ENCODE data around the gene NEK5. TPM values are rescaled to one million over a fixed set of nuclear protein-coding genes. Genes with fewer than 3 reads are reported as not detected.

The NEK5 gene
- total RNA-seq, 2 donors from 2014 or later, result 1.4 to 1.8 TPM

- TF ChIP-seq CTCF (conservative IDR thresholded peaks at IDR 0.05), result no peak
- peaks cover 3% of the 10 kb centered on the region for H3K4me1 Mint-ChIP-seq
- Histone ChIP-seq H3K27ac (ENCODE audit: low read depth, low read length) (no peak overlapping the region), H3K27me3 (ENCODE audit: control insufficient read depth, insufficient read depth, low read length, poor library complexity, severe bottlenecking) (no peaks in the 10 kb centered on the region), H3K9ac (ENCODE audit: extremely low read depth, low read length, poor library complexity, severe bottlenecking) (no peak overlapping the region), H3K4me3 (ENCODE audit: low read length) (no peak overlapping the region), H3K9me3 (ENCODE audit: control insufficient read depth, low read length) (no peaks in the 10 kb centered on the region), H3K36me3 (ENCODE audit: control insufficient read depth, insufficient read depth, low read length) (peaks cover 2% of the 10 kb centered on the region), H3K4me1 (ENCODE audit: control insufficient read depth, insufficient read depth, low read length) (no peaks in the 10 kb centered on the region)
- H3K36me3 Mint-ChIP-seq (ENCODE audit: low read depth), result peaks cover 2% of the 10 kb centered on the region
- H3K9me3 Mint-ChIP-seq, result no peaks in the 10 kb centered on the region
- no peak overlapping the region for H3K27ac Mint-ChIP-seq
- no peak overlapping the region for H3K4me3 Mint-ChIP-seq
- H3K27me3 Mint-ChIP-seq (ENCODE audit: insufficient read depth), result peaks cover 13% of the 10 kb centered on the region
- no peak for DNase-seq
- 94 to 97% methylated on average over 1 to 3 of the region's 3 CpGs for WGBS, 2 experiments (ENCODE audit: insufficient coverage in 1 of 2, insufficient read length in 1 of 2)
These were observed 3.3 kb downstream of the NEK5 start for GRCh38 chr13:52125547-52125946.

GRCh38 chr13:52118595-52118994 lies 10.3 kb downstream of the NEK5 start:
- H3K9me3 Mint-ChIP-seq, result no peaks in the 10 kb centered on the region
- TF ChIP-seq CTCF (conservative IDR thresholded peaks at IDR 0.05), result no peak
- peaks cover 21% of the 10 kb centered on the region for H3K4me1 Mint-ChIP-seq
- 88% methylated on average over 3 of the region's 3 CpGs; no CpG with 5 or more reads in 1 of the 2 experiments for WGBS, 2 experiments (ENCODE audit: insufficient coverage in 1 of 2, insufficient read length in 1 of 2)
- Histone ChIP-seq H3K27me3 (ENCODE audit: control insufficient read depth, insufficient read depth, low read length, poor library complexity, severe bottlenecking) (no peaks in the 10 kb centered on the region), H3K4me3 (ENCODE audit: low read length) (no peak overlapping the region), H3K9me3 (ENCODE audit: control insufficient read depth, low read length) (no peaks in the 10 kb centered on the region), H3K9ac (ENCODE audit: extremely low read depth, low read length, poor library complexity, severe bottlenecking) (no peak overlapping the region), H3K36me3 (ENCODE audit: control insufficient read depth, insufficient read depth, low read length) (no peaks in the 10 kb centered on the region), H3K27ac (ENCODE audit: low read depth, low read length) (no peak overlapping the region), H3K4me1 (ENCODE audit: control insufficient read depth, insufficient read depth, low read length) (no peaks in the 10 kb centered on the region)
- no peak overlapping the region for H3K4me3 Mint-ChIP-seq
- no peak for DNase-seq
- H3K27ac Mint-ChIP-seq, result no peak overlapping the region
- peaks cover 9% of the 10 kb centered on the region for H3K27me3 Mint-ChIP-seq (ENCODE audit: insufficient read depth)
- no peaks in the 10 kb centered on the region for H3K36me3 Mint-ChIP-seq (ENCODE audit: low read depth)

DNA sequence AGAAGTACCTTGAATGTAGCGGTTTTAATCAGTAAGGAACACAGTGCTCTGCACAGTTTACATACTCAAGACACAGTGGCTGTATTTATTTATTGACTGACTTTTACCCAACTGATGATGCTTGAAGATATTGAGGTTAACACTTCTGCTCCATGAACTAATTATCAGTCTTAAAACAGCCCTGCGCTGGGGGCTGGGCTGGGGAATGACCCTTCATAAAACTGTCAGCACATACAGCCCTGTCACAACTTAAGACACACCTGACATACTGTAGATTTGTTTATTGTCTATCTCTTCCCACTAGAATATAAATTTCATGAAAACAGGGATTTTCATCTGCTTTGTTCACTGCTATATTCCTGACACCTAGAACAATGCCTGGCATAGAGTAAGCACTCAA lies 10.8 kb downstream of the NEK5 start:
- Histone ChIP-seq H3K36me3 (ENCODE audit: control insufficient read depth, insufficient read depth, low read length) (no peaks in the 10 kb centered on the region), H3K27ac (ENCODE audit: low read depth, low read length) (no peak overlapping the region), H3K27me3 (ENCODE audit: control insufficient read depth, insufficient read depth, low read length, poor library complexity, severe bottlenecking) (no peaks in the 10 kb centered on the region), H3K4me3 (ENCODE audit: low read length) (no peak overlapping the region), H3K4me1 (ENCODE audit: control insufficient read depth, insufficient read depth, low read length) (no peaks in the 10 kb centered on the region), H3K9ac (ENCODE audit: extremely low read depth, low read length, poor library complexity, severe bottlenecking) (no peak overlapping the region), H3K9me3 (ENCODE audit: control insufficient read depth, low read length) (no peaks in the 10 kb centered on the region)
- Mint-ChIP-seq H3K27me3 (ENCODE audit: insufficient read depth) (peaks cover 9% of the 10 kb centered on the region), H3K36me3 (ENCODE audit: low read depth) (no peaks in the 10 kb centered on the region), H3K4me1 (peaks cover 23% of the 10 kb centered on the region), H3K4me3 (no peak overlapping the region), H3K27ac (no peak overlapping the region), H3K9me3 (no peaks in the 10 kb centered on the region)
- TF ChIP-seq CTCF (conservative IDR thresholded peaks at IDR 0.05), result no peak
- 98% methylated on average over 2 of the region's 2 CpGs; no CpG with 5 or more reads in 1 of the 2 experiments for WGBS, 2 experiments (ENCODE audit: insufficient coverage in 1 of 2, insufficient read length in 1 of 2)
- DNase-seq, result no peak
